ENCODE results near the gene DEGS2.

The DEGS2 gene

DNA sequence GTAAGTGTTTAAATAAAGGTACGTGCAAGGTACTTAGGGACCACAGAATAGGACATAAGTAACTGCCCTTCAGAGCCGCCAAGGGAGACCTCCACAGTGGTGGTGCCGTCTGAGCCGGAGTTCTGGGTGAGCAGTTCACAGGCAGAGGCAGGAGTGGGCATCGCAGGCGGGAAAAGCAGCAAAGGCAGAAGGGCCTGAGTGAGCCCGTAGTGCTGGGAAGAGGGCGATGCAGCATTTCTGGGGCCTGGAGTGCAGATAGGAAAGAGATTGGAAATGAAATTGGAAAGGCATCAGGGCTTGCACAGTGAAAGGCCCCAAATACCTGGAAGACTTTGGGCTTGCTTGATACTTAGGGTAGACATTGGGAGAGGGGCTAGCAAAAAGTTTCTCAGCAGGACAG, 61.3 kb downstream of the DEGS2 start:
- no peak overlapping the region for H3K4me3 ChIP-seq (ENCODE audit: low read depth, low read length)

DNA sequence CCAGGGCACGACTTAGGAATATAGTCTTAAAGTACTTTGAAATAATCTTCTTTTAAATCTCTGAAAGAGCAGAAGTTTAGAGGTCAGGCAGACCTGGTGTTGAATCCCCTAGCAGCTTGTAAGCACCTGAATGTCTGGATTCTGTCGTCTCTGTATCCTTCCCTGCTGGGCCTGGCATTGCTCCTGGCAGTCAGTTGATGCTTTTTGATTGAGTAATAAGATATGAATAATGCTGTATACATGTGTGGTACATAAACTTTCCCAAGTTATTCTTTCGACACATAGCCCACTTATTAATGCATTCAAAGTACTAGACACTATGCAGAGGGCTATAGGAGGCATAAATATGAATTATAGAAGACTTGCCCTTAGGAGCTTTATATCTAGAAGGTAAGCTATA, 62.8 kb downstream of the DEGS2 start:
- no peak overlapping the region for H3K4me3 ChIP-seq (ENCODE audit: low read depth, low read length)
